ENCODE results near the gene MED15.

DNA sequence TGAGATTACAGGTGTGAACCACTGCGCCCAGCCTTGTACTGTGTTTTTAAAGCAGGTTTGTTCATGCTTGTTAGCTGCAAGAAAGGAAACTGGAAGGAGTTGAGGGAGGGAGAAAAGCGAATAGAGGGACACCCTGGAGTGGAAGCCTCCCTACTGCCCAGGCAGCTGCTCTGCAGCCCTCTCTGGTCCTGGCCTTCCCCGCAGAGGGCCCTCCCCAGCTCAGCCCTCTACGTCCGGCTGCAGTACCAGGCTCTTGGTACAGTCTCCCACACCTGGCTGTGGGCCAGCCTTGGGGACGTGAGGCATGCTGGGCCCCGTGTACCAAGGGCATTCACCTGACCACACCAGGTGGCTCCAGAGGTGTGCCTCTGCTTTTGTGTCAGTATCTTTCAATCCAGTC lies 70.8 kb downstream of the MED15 start:
- TF ChIP-seq, protein P1, sequence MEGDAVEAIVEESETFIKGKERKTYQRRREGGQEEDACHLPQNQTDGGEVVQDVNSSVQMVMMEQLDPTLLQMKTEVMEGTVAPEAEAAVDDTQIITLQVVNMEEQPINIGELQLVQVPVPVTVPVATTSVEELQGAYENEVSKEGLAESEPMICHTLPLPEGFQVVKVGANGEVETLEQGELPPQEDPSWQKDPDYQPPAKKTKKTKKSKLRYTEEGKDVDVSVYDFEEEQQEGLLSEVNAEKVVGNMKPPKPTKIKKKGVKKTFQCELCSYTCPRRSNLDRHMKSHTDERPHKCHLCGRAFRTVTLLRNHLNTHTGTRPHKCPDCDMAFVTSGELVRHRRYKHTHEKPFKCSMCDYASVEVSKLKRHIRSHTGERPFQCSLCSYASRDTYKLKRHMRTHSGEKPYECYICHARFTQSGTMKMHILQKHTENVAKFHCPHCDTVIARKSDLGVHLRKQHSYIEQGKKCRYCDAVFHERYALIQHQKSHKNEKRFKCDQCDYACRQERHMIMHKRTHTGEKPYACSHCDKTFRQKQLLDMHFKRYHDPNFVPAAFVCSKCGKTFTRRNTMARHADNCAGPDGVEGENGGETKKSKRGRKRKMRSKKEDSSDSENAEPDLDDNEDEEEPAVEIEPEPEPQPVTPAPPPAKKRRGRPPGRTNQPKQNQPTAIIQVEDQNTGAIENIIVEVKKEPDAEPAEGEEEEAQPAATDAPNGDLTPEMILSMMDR (IDR thresholded peaks at IDR 0.05): no peak
- no peak for TF ChIP-seq POLR2A (IDR thresholded peaks at IDR 0.05)
